T1000 (cell line): Measurements from ENCODE around the gene NOL7.

Experiments used
- DNase-seq: peaks from one replicate; lab custom pipeline; 2025; ENCODE audit warnings: mixed read lengths; lab: John Stamatoyannopoulos, UW

The NOL7 gene

DNA sequence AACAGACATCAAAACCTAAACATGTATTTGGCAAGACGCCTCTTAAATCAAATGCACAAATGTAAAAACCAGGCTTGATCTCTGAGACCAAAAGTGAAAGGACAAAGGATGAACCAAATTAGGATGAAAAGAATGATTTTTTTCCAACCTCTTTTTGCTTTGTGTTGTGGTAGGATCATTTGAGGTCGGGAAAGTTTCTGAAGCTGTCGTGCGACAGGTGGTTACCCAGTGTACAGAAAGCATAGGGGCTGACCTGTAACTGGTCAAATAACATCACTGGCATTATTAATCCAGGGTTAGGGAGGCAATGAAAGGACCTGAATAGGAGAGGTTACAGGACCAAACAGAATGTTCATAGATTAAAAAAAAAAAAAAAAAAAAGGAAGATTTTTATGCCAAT, 18.1 kb upstream of the NOL7 start:
- no peak for DNase-seq

DNA sequence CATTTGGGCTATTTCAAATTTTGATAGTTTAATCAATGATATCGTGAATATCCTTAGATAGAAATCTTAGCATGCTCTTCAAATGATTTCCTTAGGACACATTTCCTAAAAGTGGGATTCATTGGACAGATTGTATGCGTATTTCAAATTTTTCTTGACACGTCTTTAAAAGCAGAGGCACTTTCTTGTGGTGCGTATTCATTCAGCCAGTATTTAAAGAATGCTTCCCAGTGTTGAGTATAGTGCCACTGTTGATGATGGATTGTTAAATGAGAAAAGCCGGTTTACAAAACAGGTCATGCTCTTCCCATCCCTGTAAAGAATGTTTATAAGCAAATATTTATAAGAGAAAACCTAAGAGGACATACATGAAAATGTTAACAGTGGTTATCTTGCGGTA, 15.1 kb upstream of the NOL7 start:
- DNase-seq = no peak

DNA sequence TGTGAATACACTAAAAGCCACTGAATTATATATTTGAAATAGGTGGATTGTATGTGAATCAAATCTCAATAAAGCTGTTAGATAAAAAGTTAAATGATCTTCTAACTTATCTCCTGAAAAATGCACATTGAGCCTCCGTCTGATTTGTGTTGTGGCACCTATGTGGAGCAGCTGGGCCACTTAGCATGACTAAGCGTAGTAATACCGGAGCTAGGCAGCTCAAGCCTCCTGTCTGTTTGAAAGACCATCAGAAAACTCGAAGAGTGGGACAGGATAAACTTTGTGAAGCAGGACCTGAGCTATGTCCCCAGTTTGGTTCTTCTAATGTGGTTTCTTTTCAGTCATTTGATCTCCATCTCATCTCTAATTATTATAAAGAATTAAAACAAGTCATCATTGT, 11.0 kb upstream of the NOL7 start:
- DNase-seq = no peak

GRCh38 chr6:13604546-13605416, 10.4 kb upstream of the NOL7 start:
- no peak for DNase-seq

GRCh38 chr6:13605634-13606033, 9.5 kb upstream of the NOL7 start:
- DNase-seq = no peak

- no peak for DNase-seq
These were observed 3.4 kb upstream of the NOL7 start for GRCh38 chr6:13611715-13612114.

DNA sequence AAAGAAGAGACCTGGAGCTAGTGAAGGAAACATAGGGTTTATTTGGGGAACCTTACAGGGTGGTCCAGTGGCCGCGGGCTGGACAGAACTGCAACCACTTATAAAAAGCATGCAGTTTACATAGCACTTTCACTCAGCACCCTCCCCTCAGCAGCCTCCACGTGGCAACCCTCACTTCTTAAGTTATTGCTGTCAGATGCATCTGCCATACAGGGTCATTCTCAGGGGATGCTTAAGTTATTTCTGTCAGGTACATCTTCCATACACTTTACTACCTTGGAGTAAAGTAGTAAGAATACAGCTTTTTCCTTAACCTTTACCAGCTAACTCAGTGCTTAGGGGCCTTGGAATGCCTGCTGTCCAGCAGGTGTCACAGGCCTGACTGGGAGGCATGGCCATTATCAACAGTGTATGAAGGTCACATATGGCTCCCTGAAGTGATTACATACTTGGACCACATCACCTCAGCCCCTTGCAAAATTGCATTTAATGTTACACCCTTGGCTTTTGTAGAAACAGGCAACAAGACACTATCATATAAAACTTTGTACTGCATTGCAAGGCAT, 2.0 kb upstream of the NOL7 start:
- no peak for DNase-seq

DNA sequence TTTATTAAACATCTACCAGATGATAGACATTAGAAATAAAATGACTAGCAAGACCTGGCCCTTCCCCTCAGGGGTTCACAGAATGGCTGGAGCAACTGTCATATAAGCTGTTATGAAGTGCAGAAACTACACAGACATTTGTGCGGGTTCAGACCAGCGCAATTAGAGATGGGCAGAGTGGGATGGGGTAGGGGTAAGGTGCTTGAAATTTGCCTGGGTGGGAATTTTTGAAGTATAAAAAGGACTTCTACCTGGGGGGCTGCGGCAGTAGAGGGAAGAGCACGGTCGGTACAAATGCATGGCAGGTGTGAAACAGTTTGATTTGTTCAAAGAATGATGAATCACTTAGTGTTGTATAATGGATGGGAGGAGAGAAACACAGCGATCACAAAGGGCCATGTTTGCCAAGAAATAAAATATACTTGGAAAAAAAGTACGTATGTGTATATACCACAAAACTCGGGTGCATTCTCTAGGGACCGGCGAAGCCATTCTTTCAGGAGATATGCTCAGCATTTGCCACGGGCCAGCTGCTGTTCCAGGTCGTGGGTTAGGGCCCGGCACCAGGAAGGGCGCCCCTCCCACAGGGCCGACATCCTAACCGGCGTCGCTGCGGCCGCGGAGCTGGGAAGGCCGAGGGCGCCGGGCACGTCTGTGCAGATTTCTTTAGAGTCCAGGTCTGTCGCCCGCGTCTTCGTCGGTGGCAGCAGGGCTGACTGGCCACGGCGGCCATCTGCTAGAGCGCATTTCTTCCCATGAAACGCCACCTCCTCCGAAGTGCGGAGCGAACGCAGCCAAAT, 809 bp upstream of the NOL7 start:
- DNase-seq = no peak

DNA sequence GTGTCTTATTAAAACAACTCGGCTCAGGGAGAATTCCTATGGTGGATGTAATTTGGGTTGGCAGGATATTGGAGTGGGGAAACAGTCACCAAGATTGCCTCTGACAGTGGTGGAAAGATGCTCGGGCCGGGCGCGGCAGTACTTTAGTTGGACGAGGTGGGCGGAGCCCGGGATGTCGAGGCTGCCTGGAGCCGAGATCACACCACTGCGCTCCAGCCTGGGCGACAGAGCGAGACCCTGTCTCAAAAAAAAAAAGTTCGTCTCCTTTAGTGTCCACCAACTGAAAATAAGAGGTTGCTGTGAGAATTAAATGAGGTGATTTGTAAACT, 621 bp downstream of the NOL7 start:
- DNase-seq = no peak

- no peak for DNase-seq
These were observed 1.9 kb downstream of the NOL7 start for GRCh38 chr6:13617066-13617465.

DNA sequence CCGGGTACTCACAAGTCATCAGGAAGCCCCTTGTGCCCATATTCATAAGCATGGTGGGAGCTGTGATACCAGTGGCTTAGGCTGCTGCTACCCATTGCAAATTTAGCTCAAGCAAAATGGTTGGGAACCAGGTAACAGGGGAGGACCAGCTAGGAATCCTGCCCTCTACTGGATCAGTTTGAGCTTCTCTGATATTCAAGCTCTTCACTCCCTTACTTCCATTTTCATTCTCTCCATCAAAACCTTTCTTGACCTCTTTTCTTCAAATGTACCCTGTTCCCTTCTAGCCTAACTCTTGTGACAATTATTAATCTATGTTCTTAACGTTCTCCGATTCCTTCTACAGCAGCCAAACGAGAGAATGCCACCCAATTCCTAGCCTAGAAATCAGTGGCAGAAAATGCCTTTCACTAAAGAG, 9.7 kb downstream of the NOL7 start:
- no peak for DNase-seq

GRCh38 chr6:13629459-13630116, 14.5 kb downstream of the NOL7 start:
- no peak for DNase-seq

DNA sequence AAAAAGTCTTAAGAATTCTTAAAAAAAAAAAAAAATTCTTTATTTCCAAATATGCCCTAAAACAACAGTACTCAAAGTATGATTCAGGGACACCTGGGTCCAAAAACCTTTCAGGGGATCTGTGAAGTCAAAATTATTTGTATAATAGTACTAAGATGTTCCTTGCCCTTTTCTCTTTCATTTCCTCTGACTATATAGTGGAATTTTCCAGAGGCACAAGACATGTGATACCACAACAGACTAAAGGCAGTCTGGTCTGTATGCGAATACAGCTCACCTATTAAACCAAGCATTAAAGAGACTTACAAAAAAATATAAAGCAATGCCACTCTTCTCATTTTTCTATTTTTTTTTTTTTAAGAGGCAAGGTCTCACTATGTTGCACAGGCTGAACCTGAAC, 15.4 kb downstream of the NOL7 start:
- no peak for DNase-seq

GRCh38 chr6:13633343-13633742, 18.2 kb downstream of the NOL7 start:
- DNase-seq = no peak

- DNase-seq = no peak
These were observed 21.0 kb downstream of the NOL7 start for GRCh38 chr6:13635948-13636658.

- DNase-seq = no peak
These were observed 22.9 kb downstream of the NOL7 start for GRCh38 chr6:13638014-13638413.

DNA sequence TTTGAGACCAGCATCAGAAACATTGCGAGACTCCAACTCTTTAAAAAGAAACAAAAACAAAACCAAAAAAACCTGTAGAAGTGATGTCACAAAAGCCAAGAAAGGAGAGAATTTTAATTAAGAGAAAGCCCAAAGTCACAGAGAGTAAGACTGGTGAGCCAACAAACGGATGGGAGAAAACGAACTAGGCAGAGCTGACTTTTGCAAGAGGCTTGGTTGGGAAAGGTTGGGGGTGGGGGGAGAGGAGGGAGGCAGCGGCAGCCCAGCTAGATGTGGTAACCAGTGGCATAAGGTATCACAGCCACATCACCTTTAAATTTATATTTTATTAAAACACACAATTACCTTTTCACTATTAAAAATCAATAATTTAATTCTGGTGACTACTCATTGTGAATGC, 23.5 kb downstream of the NOL7 start:
- DNase-seq = no peak

GRCh38 chr6:13641315-13641714, 26.2 kb downstream of the NOL7 start:
- DNase-seq = no peak

- no peak for DNase-seq
These were observed 28.0 kb downstream of the NOL7 start for GRCh38 chr6:13643125-13643524.

- no peak for DNase-seq
These were observed 33.7 kb downstream of the NOL7 start for GRCh38 chr6:13648850-13649249.

DNA sequence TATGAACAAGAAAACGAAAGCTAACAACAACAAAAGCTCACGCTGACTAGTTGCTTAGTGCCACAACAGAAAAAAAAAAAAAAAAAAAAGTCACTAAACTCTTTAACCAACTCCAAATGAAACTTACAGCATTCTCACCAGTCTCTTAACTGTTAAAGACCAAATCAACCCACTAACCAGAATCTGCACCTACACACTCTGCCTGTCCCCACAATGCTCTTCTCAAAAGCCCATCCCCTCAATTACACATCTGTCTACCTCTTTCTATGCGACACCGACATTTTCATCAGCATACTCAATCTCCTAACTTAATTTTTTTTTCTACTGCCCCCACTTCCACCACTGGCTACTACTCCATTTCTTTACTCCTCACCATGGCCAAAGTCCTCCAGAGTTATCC, 34.3 kb downstream of the NOL7 start:
- no peak for DNase-seq

- DNase-seq = no peak
These were observed 38.2 kb downstream of the NOL7 start for GRCh38 chr6:13653296-13653695.
